ENCODE data around the gene CLTA. TPM values are rescaled to one million over a fixed set of nuclear protein-coding genes. Genes with fewer than 3 reads are reported as not detected.

CLTA gene
- total RNA-seq, 1 donor = 239 TPM

- DNase-seq (ENCODE audit: low read depth) = no peak
- H3K4me3 ChIP-seq (ENCODE audit: low read depth, low read length) = no peak overlapping the region
- TF ChIP-seq CTCF (IDR thresholded peaks at IDR 0.05; ENCODE audit: insufficient read depth, low read length) = no peak
Measured at GRCh38 chr9:36145970-36146369, 44.8 kb upstream of the CLTA start.

DNA sequence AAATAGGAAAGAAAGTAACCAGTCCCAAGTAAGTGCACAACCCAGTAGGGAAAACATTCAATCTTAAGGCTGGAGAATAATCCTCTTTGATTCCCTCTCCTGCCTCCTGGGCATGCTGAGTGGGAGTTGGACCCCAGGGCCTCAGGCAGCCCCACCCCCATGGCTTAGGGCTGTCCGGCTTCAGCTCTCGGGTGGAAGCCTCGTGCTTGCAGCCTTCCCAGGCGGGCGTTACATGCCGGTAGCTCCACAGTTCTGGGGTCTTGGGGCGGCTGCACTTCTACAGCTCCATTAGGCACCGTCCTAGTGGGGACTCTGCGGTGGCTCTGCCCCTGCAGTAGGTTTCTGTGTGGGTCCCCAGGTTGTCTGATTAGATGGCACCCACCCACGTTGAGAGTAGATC lies 44.1 kb upstream of the CLTA start:
- DNase-seq (ENCODE audit: low read depth) = no peak
- no peak overlapping the region for H3K4me3 ChIP-seq (ENCODE audit: low read depth, low read length)
- no peak for TF ChIP-seq CTCF (IDR thresholded peaks at IDR 0.05; ENCODE audit: insufficient read depth, low read length)

DNA sequence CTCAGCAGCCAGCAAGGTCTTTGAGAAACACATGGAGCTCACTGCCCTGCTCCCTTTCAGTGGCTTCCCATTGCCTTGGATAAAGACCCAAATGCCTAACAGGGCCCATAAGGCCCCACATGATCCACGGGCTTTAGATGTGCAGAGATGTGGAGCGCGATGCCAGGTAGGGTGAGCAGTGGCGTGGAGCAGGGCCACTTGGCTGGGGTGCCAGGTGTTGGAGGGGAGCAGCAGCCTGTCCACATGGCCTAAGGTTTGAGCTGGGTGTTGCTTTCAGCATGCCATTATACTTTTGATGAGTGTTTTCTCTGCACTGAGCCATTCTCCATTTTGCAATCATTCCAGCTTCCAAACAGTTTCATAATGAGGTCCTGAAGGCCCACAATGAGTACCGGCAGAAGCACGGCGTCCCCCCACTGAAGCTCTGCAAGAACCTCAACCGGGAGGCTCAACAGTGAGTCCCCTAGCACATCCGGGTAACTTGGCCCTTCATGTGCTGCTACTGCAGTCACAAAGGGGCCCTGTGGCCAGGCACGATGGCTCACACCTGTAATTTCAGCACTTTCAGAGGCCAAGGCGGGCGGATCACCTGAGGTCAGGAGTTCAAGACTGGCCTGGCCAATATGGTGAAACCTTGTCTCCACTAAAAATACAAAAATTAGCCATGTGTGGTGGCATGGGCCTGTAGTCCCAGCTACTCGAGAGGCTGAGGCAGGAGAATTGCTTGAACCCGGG lies 43.1 kb upstream of the CLTA start:
- no peak for DNase-seq (ENCODE audit: low read depth)
- no peak for TF ChIP-seq CTCF (IDR thresholded peaks at IDR 0.05; ENCODE audit: insufficient read depth, low read length)
- H3K4me3 ChIP-seq (ENCODE audit: low read depth, low read length) = no peak overlapping the region

DNA sequence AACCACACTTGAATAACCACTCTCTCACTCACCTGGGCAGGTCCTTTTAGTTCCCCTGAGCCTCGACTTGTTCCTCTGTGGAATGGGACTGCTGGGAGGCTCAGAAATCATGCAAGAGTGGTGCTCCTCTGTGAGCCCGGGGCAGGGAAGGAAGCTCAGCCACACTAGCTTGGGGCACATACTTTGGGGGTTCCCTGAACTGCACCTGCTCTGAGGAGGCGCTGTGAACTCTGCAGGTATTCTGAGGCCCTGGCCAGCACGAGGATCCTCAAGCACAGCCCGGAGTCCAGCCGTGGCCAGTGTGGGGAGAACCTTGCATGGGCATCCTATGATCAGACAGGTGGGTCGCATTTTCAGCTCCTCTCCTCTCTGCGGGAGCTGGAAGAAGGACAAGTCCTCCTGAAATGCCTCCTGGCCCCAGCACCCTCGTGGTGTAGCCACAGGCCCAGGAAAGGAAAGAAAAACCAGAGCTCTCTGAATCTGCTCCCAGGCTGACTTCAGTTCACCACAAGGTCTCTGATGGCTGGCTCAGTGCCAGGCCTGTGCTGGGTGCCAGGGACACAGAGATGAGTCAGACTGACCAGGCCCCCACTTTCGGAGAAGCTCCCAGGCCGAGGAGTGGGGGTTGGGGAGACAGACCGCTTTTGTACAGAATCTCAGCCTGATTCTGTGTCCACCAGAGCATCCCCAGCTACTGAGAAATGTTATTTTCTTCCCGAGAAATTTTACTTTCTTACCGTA lies 42.2 kb upstream of the CLTA start:
- H3K4me3 ChIP-seq (ENCODE audit: low read depth, low read length) = peak overlapping the region; percentile 33
- TF ChIP-seq CTCF (IDR thresholded peaks at IDR 0.05; ENCODE audit: insufficient read depth, low read length) = no peak
- DNase-seq (ENCODE audit: low read depth) = peak; percentile 98

- no peak overlapping the region for H3K4me3 ChIP-seq (ENCODE audit: low read depth, low read length)
- TF ChIP-seq CTCF (IDR thresholded peaks at IDR 0.05; ENCODE audit: insufficient read depth, low read length) = no peak
- DNase-seq (ENCODE audit: low read depth) = peak; percentile 82
Measured at GRCh38 chr9:36149197-36149596, 41.5 kb upstream of the CLTA start.

- no peak overlapping the region for H3K4me3 ChIP-seq (ENCODE audit: low read depth, low read length)
- no peak for TF ChIP-seq CTCF (IDR thresholded peaks at IDR 0.05; ENCODE audit: insufficient read depth, low read length)
- DNase-seq (ENCODE audit: low read depth) = no peak
Measured at GRCh38 chr9:36150574-36151315, 40.0 kb upstream of the CLTA start.

Data from fibroblast of the aortic adventitia (primary cell).